ENCODE measurements around the gene FAM50B.
"Not testable (repeated sequence)": the region's sequence is repeated elsewhere in the genome, so short reads cannot be mapped to it uniquely, and the experiment has no call there.

Gene FAM50B

DNA sequence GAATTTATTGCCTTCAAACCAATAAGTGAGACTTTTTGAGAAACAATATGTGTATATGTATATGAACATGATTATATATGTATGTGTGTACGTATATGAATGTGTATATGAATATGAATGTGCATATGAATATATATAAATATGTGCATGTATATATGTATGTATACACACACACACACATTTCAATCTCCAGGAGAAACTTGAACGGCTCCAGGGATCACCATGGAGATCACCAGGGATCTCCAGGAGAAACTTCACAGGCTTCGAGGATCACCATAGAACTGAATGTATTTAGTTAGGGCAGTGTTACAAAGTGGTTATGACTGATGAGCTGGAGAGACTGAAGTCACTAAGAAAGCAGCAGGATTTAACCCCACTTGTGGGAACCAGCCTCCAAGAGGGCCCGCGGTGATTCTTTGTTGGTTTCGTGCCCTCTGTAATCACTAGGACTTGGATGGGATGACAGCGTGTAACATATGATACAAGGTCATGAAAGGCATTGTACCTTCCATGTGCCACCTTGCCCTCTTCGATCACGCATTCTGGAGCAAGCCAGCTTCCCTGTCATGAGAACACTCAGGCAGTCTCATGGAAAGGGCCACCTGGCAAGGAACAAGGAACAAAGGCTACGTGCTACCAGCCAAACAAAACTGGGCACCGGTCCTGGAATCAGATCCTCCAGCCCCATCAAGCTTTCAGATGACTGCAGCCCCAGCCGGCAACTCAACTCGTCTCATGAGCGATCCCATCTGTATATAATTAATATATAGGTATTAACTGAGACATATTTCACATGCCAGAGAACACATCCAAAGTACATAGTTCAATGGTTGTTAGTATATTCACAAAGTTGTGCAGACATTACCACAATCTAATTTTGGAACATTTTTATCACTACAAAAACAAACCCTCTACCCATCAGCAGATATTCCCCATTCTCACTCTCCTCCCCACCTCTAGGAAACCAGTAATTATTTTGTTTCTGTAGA, 8.6 kb downstream of the FAM50B start:
- Histone ChIP-seq H3K36me3 (no peaks in the 10 kb centered on the region), H3K4me1 (no peaks in the 10 kb centered on the region), H3K9me3 (no peaks in the 10 kb centered on the region), H3K4me3 (ENCODE audit: low read depth, low read length) (no peak overlapping the region), H3K27me3 (no peaks in the 10 kb centered on the region)
- TF ChIP-seq, protein P1, sequence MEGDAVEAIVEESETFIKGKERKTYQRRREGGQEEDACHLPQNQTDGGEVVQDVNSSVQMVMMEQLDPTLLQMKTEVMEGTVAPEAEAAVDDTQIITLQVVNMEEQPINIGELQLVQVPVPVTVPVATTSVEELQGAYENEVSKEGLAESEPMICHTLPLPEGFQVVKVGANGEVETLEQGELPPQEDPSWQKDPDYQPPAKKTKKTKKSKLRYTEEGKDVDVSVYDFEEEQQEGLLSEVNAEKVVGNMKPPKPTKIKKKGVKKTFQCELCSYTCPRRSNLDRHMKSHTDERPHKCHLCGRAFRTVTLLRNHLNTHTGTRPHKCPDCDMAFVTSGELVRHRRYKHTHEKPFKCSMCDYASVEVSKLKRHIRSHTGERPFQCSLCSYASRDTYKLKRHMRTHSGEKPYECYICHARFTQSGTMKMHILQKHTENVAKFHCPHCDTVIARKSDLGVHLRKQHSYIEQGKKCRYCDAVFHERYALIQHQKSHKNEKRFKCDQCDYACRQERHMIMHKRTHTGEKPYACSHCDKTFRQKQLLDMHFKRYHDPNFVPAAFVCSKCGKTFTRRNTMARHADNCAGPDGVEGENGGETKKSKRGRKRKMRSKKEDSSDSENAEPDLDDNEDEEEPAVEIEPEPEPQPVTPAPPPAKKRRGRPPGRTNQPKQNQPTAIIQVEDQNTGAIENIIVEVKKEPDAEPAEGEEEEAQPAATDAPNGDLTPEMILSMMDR (IDR thresholded peaks at IDR 0.05; ENCODE audit: low read depth, low read length): no peak
- no peak for DNase-seq

DNA sequence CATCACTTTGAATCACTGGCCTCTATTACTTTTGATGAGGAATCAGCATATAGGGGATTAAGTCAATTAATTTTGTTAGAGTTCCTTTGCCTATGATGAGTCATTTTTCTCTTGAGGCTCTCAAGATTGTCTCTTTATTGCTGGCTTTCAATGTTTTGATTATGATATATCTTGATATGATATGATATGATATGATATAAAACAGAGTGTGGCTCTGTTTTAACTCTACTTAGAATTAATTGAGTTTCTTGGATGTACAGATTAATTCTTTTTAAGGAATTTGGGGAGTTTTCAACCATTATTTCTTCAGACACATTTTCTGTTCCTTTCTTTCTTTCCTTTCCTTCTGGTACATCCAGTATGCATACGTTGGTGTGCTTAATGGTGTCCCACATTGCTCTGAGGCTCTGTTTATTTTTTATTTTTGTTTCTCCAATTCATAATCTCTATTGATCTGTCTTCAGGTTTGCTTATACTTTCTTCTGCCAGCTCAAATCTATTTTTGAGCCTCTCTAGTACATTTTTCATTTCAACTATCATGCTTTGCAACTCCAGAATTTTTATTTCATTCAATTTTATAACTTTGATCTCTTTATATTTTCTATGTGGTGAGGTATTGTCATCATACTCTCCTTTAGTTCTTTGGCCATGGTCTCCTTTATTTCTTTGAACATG, 10.8 kb downstream of the FAM50B start:
- Histone ChIP-seq H3K4me3 (ENCODE audit: low read depth, low read length) (no peak overlapping the region), H3K36me3 (no peaks in the 10 kb centered on the region), H3K4me1 (no peaks in the 10 kb centered on the region), H3K9me3 (no peaks in the 10 kb centered on the region), H3K27me3 (no peaks in the 10 kb centered on the region)
- TF ChIP-seq, protein P1 (IDR thresholded peaks at IDR 0.05; ENCODE audit: low read depth, low read length): no peak
- no peak for DNase-seq

DNA sequence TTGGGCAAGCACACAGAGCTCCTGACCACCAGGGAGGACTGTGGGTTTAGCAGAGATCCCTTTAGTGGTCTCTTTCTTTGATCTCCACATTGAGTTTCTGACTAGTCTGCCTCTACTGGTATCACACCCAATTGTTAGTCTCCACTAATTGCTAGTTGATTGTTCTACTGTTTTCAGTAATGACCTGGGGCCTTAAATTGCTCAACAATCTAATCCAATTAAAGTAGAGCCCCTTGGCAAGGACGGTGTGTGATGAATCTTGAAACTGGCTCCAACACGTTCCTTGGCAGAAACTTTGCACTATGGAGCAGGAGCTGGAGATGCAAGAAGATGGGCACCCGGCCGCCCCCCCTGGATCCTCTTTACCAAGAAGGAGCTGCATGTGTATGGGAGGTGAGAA, 12.3 kb downstream of the FAM50B start:
- TF ChIP-seq, protein P1 (IDR thresholded peaks at IDR 0.05; ENCODE audit: low read depth, low read length): no peak
- Histone ChIP-seq H3K4me1 (no peaks in the 10 kb centered on the region), H3K27me3 (no peaks in the 10 kb centered on the region), H3K36me3 (no peaks in the 10 kb centered on the region), H3K9me3 (no peaks in the 10 kb centered on the region), H3K4me3 (ENCODE audit: low read depth, low read length) (no peak overlapping the region)
- DNase-seq: no peak

DNA sequence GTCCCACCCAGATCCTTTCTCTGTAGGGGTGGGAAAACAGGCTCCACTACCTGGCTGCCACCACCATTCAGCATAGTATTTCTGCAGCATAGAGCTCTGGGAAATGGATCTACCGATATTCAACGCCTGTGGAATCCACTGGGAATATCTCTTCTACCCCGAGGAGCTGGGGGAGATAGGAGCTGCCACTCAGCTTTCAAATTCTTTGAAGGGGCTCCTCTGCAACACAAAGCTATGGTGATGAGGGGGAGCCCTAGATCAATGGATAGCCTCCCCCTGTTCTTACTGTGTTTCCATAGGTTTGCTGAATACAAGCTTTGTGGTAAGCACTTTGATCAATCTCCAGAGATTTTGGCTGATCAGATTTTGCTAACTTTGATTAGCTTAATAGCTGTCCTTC, 12.9 kb downstream of the FAM50B start:
- no peaks in the 10 kb centered on the region for H3K9me3 ChIP-seq
- no peak overlapping the region for H3K4me3 ChIP-seq (ENCODE audit: low read depth, low read length)
- TF ChIP-seq, protein P1 (IDR thresholded peaks at IDR 0.05; ENCODE audit: low read depth, low read length): no peak
- no peaks in the 10 kb centered on the region for H3K27me3 ChIP-seq
- H3K4me1 ChIP-seq: no peaks in the 10 kb centered on the region
- no peaks in the 10 kb centered on the region for H3K36me3 ChIP-seq
- DNase-seq: no peak

DNA sequence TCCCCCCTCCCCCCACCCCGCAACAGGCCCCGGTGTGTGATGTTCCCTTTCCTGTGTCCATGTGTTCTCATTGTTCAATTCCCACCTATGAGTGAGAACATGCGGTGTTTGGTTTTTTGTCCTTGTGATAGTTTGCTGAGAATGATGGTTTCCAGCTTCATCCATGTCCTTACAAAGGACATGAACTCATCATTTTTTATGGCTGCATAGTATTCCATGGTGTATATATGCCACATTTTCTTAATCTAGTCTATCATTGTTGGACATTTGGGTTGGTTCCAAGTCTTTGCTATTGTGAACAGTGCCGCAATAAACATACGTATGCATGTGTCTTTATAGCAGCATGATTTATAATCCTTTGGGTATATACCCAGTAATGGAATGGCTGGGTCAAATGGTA, 14.1 kb downstream of the FAM50B start:
- H3K4me3 ChIP-seq (ENCODE audit: low read depth, low read length); H3K9me3 ChIP-seq; H3K4me1 ChIP-seq; H3K27me3 ChIP-seq; DNase-seq; H3K36me3 ChIP-seq: not testable (repeated sequence)

DNA sequence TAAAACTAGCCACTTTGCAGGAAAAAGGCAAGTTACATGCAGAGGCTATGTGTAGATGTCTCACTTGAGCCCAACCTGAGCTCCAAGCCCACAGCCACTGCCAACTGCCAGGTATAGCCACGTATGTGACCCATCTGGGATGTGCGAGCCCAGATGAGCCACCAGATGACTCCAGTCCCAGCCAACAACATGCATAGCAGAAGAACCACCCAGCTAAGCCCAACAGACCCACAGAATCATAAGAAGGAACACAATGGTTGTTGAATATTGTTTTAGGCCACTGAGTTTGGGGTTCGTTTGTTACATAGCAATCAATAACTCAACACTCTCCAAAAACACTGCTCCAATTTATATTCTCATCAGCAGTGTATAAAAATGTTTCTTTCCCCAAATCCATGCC, 16.3 kb downstream of the FAM50B start:
- H3K4me1 ChIP-seq: no peaks in the 10 kb centered on the region
- H3K36me3 ChIP-seq: no peaks in the 10 kb centered on the region
- no peaks in the 10 kb centered on the region; the same call in 1 of the 2 replicates for H3K27me3 ChIP-seq
- H3K9me3 ChIP-seq: no peaks in the 10 kb centered on the region
- TF ChIP-seq, protein P1 (IDR thresholded peaks at IDR 0.05; ENCODE audit: low read depth, low read length): no peak
- H3K4me3 ChIP-seq (ENCODE audit: low read depth, low read length): no peak overlapping the region
- DNase-seq: no peak

All from BE2C (cell line).